GM13976 (cell line): ENCODE measurements around the gene THOC1.

Experiments used
- DNase-seq: peaks from one replicate; pipeline ENCODE4 v3.0.0; 2012; ENCODE audit warnings: low spot score
- in situ Hi-C: fragments of 300-500 bp; cut with MboI; formaldehyde crosslinking; loops from one replicate; pipeline ENCODE4 v1.12.0; 2022; ENCODE audit warnings: low sequenced_read_pairs, mixed read lengths, inconsistent platforms; ENCODE audit not compliant: unreplicated experiment
- TF ChIP-seq, protein P1 (sequence below): IDR thresholded peaks from 2 replicates; pipeline ENCODE4 v1.5.1; 2012; ENCODE audit warnings: borderline replicate concordance, mild to moderate bottlenecking; ENCODE audit not compliant: insufficient read depth; ENCODE audit errors: extremely low read depth, missing control alignments, control extremely low read depth

THOC1 gene

DNA sequence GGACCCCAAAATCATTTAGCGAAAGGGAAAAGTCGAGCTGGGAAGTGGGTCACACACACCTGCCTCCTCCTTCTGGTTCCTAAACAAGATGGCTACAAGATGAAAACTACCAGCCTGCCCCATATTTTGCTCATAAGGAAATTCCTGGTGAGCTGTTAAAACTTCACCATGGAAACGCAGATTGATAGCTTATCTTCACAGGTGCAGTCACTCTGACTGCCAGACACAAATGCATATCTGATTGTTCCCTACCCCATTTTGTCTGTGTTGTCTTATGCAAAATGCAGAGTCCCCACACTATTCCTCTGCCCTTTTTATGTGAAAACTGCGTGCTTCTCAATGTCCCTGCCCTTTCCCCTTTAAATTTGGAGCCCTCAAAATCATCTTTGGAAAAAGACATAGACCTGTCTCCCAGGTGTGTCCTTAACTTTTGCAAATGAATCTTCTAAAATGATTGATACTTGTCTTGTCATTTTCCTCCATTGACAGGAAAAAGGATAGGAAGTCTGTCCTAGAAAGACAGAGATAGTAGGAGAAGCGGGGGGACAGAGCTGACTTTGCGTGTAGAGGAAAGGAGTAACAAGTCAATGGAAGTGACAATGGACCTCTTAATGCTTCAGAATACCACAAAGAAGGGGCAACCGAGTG lies 38.9 kb upstream of the THOC1 start:
- in situ Hi-C loops = no loop called here
- DNase-seq = no peak
- TF ChIP-seq, protein P1, sequence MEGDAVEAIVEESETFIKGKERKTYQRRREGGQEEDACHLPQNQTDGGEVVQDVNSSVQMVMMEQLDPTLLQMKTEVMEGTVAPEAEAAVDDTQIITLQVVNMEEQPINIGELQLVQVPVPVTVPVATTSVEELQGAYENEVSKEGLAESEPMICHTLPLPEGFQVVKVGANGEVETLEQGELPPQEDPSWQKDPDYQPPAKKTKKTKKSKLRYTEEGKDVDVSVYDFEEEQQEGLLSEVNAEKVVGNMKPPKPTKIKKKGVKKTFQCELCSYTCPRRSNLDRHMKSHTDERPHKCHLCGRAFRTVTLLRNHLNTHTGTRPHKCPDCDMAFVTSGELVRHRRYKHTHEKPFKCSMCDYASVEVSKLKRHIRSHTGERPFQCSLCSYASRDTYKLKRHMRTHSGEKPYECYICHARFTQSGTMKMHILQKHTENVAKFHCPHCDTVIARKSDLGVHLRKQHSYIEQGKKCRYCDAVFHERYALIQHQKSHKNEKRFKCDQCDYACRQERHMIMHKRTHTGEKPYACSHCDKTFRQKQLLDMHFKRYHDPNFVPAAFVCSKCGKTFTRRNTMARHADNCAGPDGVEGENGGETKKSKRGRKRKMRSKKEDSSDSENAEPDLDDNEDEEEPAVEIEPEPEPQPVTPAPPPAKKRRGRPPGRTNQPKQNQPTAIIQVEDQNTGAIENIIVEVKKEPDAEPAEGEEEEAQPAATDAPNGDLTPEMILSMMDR = no peak

DNA sequence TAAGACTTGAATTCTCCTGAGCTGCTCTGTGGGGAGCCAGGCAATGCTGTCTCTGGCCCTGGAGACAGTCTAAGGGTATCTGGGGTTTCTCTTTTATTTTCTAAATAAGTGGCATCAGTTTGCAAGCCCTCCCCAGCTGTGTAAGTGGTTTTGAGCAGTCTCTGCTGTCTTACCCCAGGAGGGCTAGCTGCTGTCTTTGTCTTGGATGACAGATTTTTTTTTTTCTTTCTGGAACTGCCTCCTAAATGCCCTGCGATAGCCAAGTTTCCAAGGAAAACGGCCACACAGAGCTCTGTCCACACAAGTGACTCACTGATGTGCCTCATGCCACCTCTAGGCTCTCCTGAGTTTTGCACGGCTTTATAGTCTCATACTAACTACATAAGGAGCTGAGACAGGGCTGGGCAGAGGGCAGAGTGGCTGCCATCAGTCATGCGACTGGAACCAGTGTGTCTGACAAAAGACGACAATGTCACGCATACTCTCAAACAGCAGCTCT lies 37.2 kb upstream of the THOC1 start:
- in situ Hi-C loops = no loop called here
- TF ChIP-seq, protein P1 = no peak
- DNase-seq = no peak

DNA sequence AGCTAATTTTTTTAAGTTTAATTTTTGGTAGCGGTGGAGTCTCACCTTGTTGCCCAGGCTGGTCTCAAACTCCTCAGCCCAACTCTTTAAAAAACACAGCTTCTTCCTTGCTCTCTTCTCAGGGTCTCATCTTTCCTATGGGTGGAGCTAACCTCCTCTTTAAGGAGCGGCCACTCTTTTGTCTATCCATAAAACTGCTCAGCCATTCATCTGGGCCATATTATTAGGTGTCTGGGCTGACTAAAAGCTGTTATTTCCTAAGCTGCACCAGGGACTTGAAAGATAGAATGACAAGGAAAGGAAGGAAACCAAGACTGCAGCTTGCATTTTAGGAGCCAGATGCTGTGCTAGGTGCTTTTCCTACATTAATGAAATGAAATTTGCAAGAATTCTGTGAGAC lies 35.8 kb upstream of the THOC1 start:
- no peak for DNase-seq
- in situ Hi-C loops = no loop called here
- TF ChIP-seq, protein P1 = no peak

DNA sequence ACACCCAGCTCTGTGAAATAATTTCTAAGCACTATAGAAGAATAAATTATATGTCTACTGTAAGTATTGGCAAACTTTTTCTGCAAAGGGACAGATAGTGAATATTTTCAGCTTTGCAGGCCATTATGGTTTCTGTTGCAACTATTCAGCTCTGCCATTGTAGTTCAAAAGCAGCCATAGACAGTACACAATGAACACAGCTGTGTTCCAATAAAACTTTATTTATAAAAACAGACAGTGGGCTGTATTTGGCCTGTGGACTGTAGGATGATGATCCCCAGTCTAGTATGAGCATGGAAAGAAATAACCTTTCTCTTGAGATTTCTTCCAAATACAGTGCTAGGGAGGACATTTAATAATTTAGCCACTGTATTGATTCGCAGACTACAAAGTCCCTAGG lies 35.2 kb upstream of the THOC1 start:
- TF ChIP-seq, protein P1 = no peak
- in situ Hi-C loops = no loop called here

DNA sequence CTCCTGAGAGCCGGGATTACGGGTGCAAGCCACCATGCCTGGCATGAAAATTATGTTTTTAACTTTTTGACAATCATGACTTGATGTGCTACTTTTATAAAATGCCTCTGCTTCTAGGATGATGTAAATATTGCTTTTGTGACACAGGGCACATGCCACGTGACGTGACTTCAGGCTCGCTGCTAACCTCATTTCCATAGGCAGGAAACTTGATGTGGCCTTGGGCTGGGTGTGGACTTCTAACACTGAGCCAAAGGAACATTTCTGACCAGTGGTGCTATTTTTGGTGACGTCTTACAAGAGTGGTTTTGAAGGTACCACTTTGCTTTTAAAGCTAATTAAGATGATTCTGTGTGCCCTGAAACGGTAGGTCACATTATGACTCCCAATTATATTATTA lies 34.2 kb upstream of the THOC1 start:
- no peak for DNase-seq
- TF ChIP-seq, protein P1 = no peak
- in situ Hi-C loops = no loop called here

More for the DNA sequence above, 35.2 kb upstream of the THOC1 start:
- DNase-seq = no peak

DNA sequence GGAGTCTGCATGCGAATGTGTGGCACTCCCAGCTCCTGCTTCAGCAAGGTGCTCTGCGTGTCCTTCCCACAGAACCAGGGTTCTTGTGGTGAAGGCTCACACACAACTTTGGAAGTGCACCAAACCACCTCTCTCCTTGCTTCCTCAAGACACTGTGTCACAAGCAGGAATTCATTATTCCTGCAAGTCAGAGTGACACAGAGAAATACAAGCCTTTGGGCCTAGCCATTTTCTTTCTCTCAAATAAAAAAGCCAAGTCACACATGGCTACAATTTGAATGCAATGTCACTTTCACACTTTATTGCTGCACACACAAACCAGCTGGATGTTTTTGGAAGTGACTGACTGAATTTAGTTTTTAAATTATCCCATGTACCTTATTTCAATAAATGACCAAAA lies 30.1 kb upstream of the THOC1 start:
- in situ Hi-C loops = no loop called here
- DNase-seq = no peak
- TF ChIP-seq, protein P1 = no peak
